Measurements from ENCODE around the gene SORCS2. TPM values are rescaled to one million over a fixed set of nuclear protein-coding genes. Genes with fewer than 3 reads are reported as not detected.

SORCS2 gene
- total and polyA plus RNA-seq, 2 of the 4 experiments (the other 2 are of a cell fraction): 0.36 to 0.62 TPM

DNA sequence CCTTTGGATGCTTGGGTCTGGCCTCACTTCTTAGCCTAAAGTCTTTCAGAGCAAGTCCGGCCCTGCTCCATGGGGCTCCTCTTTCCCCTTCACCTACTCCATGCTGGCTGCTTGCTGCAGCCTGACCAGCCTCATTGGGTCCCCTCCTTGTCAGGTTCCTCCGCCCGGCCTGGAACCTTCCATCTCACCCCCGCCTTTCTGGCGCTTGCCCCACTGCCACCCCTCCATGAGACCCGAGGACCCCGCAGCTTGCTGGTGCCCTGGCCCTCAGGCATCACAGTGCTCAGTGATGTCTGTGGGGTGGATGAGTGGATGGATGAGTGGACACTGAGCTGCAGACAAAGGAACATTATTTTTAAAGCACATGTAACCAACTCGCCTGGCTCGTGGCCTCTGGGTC lies 24.7 kb downstream of the SORCS2 start:
- Histone ChIP-seq H4K8ac (ENCODE audit: low read depth in 2 of 2, low read length in 2 of 2) (no peak overlapping the region), H3K23ac (ENCODE audit: low read depth, low read length) (no peak overlapping the region), H2BK20ac (ENCODE audit: low read depth, low read length) (no peak overlapping the region), H2AK5ac (ENCODE audit: low read depth, low read length) (no peak overlapping the region), H3K4me3 (ENCODE audit: insufficient read depth, low read depth, low read length) (no peak overlapping the region), H3K27me3 (ENCODE audit: control insufficient read depth, insufficient read depth, low read length) (peaks cover 9% of the 10 kb centered on the region; the same call in 1 of the 2 replicates), H3K36me3 (ENCODE audit: control insufficient read depth, insufficient read depth, low read length) (no peaks in the 10 kb centered on the region), H2BK5ac (ENCODE audit: low read depth, low read length, poor library complexity, severe bottlenecking) (no peak overlapping the region), H4K91ac (ENCODE audit: insufficient read depth, low read depth, low read length) (no peak overlapping the region), H3K27ac (ENCODE audit: insufficient read depth, low read length) (no peak overlapping the region), H2BK15ac (ENCODE audit: low read depth, low read length) (no peak overlapping the region), H4K5ac (ENCODE audit: low read depth, low read length) (no peak overlapping the region), H3K56ac (ENCODE audit: extremely low read depth, insufficient read depth, low read length) (no peak overlapping the region), H2AFZ (replicated peaks; ENCODE audit: low read length, poor library complexity) (no peak overlapping the region), H3K9me3 (ENCODE audit: control insufficient read depth, insufficient read depth, low read length) (peaks cover 11% of the 10 kb centered on the region), H2BK120ac (ENCODE audit: low read depth, low read length) (no peak overlapping the region), H3K4me2 (ENCODE audit: low read depth, low read length) (no peak overlapping the region), H4K20me1 (ENCODE audit: insufficient read depth, low read length) (no peaks in the 10 kb centered on the region), H3K18ac (ENCODE audit: low read depth, low read length) (no peak overlapping the region), H3K9ac (ENCODE audit: low read depth, low read length) (no peak overlapping the region), H3K14ac (replicated peaks; ENCODE audit: low read depth, low read length) (no peak overlapping the region), H3K4ac (ENCODE audit: low read depth, low read length) (no peak overlapping the region), H3K4me1 (ENCODE audit: control insufficient read depth, insufficient read depth, low read length) (peaks cover 8% of the 10 kb centered on the region), H3K9me1 (ENCODE audit: insufficient read depth, low read length) (no peaks in the 10 kb centered on the region), H2AK9ac (replicated peaks; ENCODE audit: low read depth, low read length, poor library complexity) (no peak overlapping the region), H3K79me1 (ENCODE audit: low read depth in 1 of 2, low read length in 2 of 2) (no peaks in the 10 kb centered on the region)
- 100% methylated on average over 1 of the region's 9 CpGs; no CpG with 5 or more reads in 1 of the 2 experiments for WGBS, 2 experiments (ENCODE audit: extremely low coverage in 2 of 2, insufficient read length in 1 of 2)
- ChIA-PET POLR2A (ENCODE audit: unreplicated experiment) (no interaction called here), CTCF (no interaction called here)
- DNase-seq (no peak), ATAC-seq (ENCODE audit: low read depth) (no peak)
- no TSS peak for BruUV-seq (replicated peaks)
- in situ Hi-C loops (cut with MboI; ENCODE audit: low sequenced_read_pairs): no loop called here
- dilution Hi-C loops (cut with HindIII; ENCODE audit: low sequenced_read_pairs, unreplicated experiment): no loop called here
- intact Hi-C loops (cut with micrococcal nuclease): no loop called here
- TF ChIP-seq SMC3 (IDR thresholded peaks at IDR 0.05; ENCODE audit: low read depth, low read length) (no peak), POLR2A (IDR thresholded peaks at IDR 0.05; ENCODE audit: low read depth, low read length) (no peak), CHD1 (IDR thresholded peaks at IDR 0.05; ENCODE audit: low read depth, low read length) (no peak)
- TF ChIP-seq, protein P1, sequence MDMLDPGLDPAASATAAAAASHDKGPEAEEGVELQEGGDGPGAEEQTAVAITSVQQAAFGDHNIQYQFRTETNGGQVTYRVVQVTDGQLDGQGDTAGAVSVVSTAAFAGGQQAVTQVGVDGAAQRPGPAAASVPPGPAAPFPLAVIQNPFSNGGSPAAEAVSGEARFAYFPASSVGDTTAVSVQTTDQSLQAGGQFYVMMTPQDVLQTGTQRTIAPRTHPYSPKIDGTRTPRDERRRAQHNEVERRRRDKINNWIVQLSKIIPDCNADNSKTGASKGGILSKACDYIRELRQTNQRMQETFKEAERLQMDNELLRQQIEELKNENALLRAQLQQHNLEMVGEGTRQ (IDR thresholded peaks at IDR 0.05; ENCODE audit: low read depth, low read length): no peak
